GM12878 (cell line): Measurements from ENCODE around the gene CCDC9. TPM values are rescaled to one million over a fixed set of nuclear protein-coding genes. Genes with fewer than 3 reads are reported as not detected.

ENCODE experiments used
- ATAC-seq: fragments of 200-7000 bp; cut with Tn5 transposase; 3 replicates; pipeline ENCODE4 v1.9.1; 2020; ENCODE audit warnings: mild to moderate bottlenecking, moderate library complexity
- BruUV-seq: library from RNA; stranded (reverse); fragments of 400-500 nt; replicated peaks from 2 replicates; lab custom pipeline; 2021; lab: Mats Ljungman, UMichigan
- CTCF ChIA-PET: fragments of 300-600 bp; sonication (Branson Sonifier 250); formaldehyde crosslinking; extraction: SDS; loops from one replicate; lab custom pipeline; 2021; ENCODE audit warnings: inconsistent platforms; lab: Yijun Ruan, JAX
- POLR2A ChIA-PET: fragments of 350-600 bp; formaldehyde crosslinking; extraction: SDS; loops from one replicate; lab custom pipeline; 2021; ENCODE audit warnings: inconsistent platforms; lab: Charles Lee
- RAD21 ChIA-PET: fragments of 300-600 bp; sonication (Branson Sonifier 250); formaldehyde crosslinking; loops from one replicate; lab custom pipeline; 2023; ENCODE audit warnings: antibody characterized with exemption; ENCODE audit not compliant: unreplicated experiment; lab: Charles Lee
- SMC1A ChIA-PET: fragments of 300-600 bp; sonication (Branson Sonifier 250); formaldehyde crosslinking; loops from one replicate; lab custom pipeline; 2023; ENCODE audit not compliant: unreplicated experiment, uncharacterized antibody; lab: Charles Lee
- DNase-seq: peaks from one replicate; pipeline ENCODE4 v3.0.0-alpha.2; 2011; ENCODE audit warnings: low read depth, low spot score
- FAIRE-seq: peaks from 3 replicates; lab custom pipeline; 2011; peaks lifted over from hg19 to GRCh38; lab: Jason Lieb, UNC
- H2AFZ ChIP-seq: 2 replicates; pipeline ENCODE4 v1.6.0; 2011; ENCODE audit warnings: low read depth, low read length, control low read depth; ENCODE audit not compliant: control insufficient read depth
- H3K27ac ChIP-seq: 2 replicates; pipeline ENCODE4 v1.5.1; 2011; ENCODE audit warnings: control low read depth; ENCODE audit not compliant: control insufficient read depth, insufficient read depth
- H3K27me3 ChIP-seq, 2 experiments: replicated peaks in 1 of 2; 2 replicates each; pipeline versions ENCODE4 v1.6.0 to v1.6.1; 2011; ENCODE audit warnings: low read length in 1 of 2; ENCODE audit not compliant: control insufficient read depth in 2 of 2, insufficient read depth in 2 of 2
- H3K36me3 ChIP-seq, 2 experiments: 2 replicates each; pipeline ENCODE4 v1.5.1; 2011; ENCODE audit warnings: low read length in 1 of 2; ENCODE audit not compliant: control insufficient read depth in 2 of 2, insufficient read depth in 2 of 2
- H3K4me1 ChIP-seq: 2 replicates; pipeline ENCODE4 v1.6.1; 2011; ENCODE audit warnings: mild to moderate bottlenecking, low read length, moderate library complexity, mixed read lengths; ENCODE audit not compliant: control insufficient read depth, insufficient read depth
- H3K4me2 ChIP-seq: 2 replicates; pipeline ENCODE4 v1.6.0; 2011; ENCODE audit warnings: control low read depth; ENCODE audit not compliant: control insufficient read depth, insufficient read depth
- H3K4me3 ChIP-seq: fragments of 200-600 bp; sonication (generic); 2 replicates; pipeline ENCODE4 v1.5.1; 2016
- H3K79me2 ChIP-seq: 2 replicates; pipeline ENCODE4 v1.6.0; 2011; ENCODE audit warnings: low read length; ENCODE audit not compliant: control insufficient read depth, insufficient read depth
- H3K9ac ChIP-seq: 2 replicates; pipeline ENCODE4 v1.8.0; 2011; ENCODE audit warnings: low read length, control low read depth, mixed read lengths; ENCODE audit not compliant: control insufficient read depth, insufficient read depth
- H3K9me3 ChIP-seq: replicated peaks from 3 replicates; pipeline ENCODE4 v1.5.1; 2011; ENCODE audit warnings: mild to moderate bottlenecking, low read length; ENCODE audit not compliant: control insufficient read depth, insufficient read depth
- H4K20me1 ChIP-seq: 2 replicates; pipeline ENCODE4 v1.6.0; 2011; ENCODE audit not compliant: control insufficient read depth, insufficient read depth
- BRCA1 ChIP-seq: IDR thresholded peaks from 2 replicates; pipeline ENCODE4 v1.6.1; 2011; ENCODE audit warnings: low read depth, low read length, improper control_type of control experiment
- CBFB ChIP-seq: IDR thresholded peaks from 2 replicates; pipeline ENCODE4 v1.6.1; 2016; ENCODE audit warnings: antibody characterized with exemption, low read depth
- FOXM1 ChIP-seq: IDR thresholded peaks from 2 replicates; pipeline ENCODE4 v1.6.1; 2012; ENCODE audit warnings: low read depth, mild to moderate bottlenecking, inconsistent platforms, low read length, moderate library complexity
- HDAC2 ChIP-seq: fragments of 200-600 bp; sonication (generic); IDR thresholded peaks from 2 replicates; pipeline ENCODE4 v1.6.1; 2017
- MEF2A ChIP-seq: IDR thresholded peaks from 2 replicates; pipeline ENCODE4 v1.6.1; 2011; ENCODE audit warnings: low read depth, mild to moderate bottlenecking, low read length, moderate library complexity; ENCODE audit not compliant: insufficient read depth
- MTA3 ChIP-seq: IDR thresholded peaks from 2 replicates; pipeline ENCODE4 v1.6.1; 2012; ENCODE audit warnings: low read length, inconsistent platforms, borderline replicate concordance
- POLR2A ChIP-seq: IDR thresholded peaks from 2 replicates; pipeline ENCODE4 v1.6.1; 2011; ENCODE audit warnings: low read depth, mild to moderate bottlenecking, low read length
- SIN3A ChIP-seq: IDR thresholded peaks from 2 replicates; pipeline ENCODE4 v1.6.1; 2012; ENCODE audit warnings: low read depth, low read length, improper control_type of control experiment
- SPI1 ChIP-seq: IDR thresholded peaks from 2 replicates; pipeline ENCODE4 v1.6.1; 2011; ENCODE audit warnings: low read depth, mild to moderate bottlenecking, low read length, moderate library complexity, borderline replicate concordance; ENCODE audit not compliant: insufficient read depth
- SRF ChIP-seq, 2 experiments: IDR thresholded peaks; 2 replicates each; pipeline ENCODE4 v1.6.1; 2011; ENCODE audit warnings: low read depth in 2 of 2, low read length in 2 of 2, mild to moderate bottlenecking in 1 of 2, moderate library complexity in 1 of 2
- SUPT20H ChIP-seq: IDR thresholded peaks from 2 replicates; pipeline ENCODE4 v1.6.1; 2011; ENCODE audit warnings: low read depth, mild to moderate bottlenecking, low read length, moderate library complexity, borderline replicate concordance; ENCODE audit not compliant: control insufficient read depth
- TCF12 ChIP-seq: IDR thresholded peaks from 2 replicates; pipeline ENCODE4 v1.6.1; 2011; ENCODE audit warnings: low read depth, mild to moderate bottlenecking, low read length
- ZBTB33 ChIP-seq: fragments of 450-650 bp; IDR thresholded peaks from 2 replicates; pipeline ENCODE4 v1.6.1; 2017; ENCODE audit warnings: mild to moderate bottlenecking
- ZBTB4 ChIP-seq: fragments of 450-650 bp; formaldehyde crosslinking; IDR thresholded peaks from 2 replicates; pipeline ENCODE4 v1.4.0; 2022; ENCODE audit warnings: mild to moderate bottlenecking, moderate library complexity
- ZSCAN29 ChIP-seq: fragments of 450-650 bp; IDR thresholded peaks from 2 replicates; pipeline ENCODE4 v1.6.1; 2017; ENCODE audit warnings: mild to moderate bottlenecking, moderate library complexity
- WGBS: methylation state at CpG from one replicate; pipeline ENCODE4 v1.1.6; 2016; ENCODE audit warnings: low lambda C conversion rate; ENCODE audit not compliant: insufficient replicate concordance, insufficient coverage; ENCODE audit errors: missing lambda C conversion rate; 5-methylcytosine and 5-hydroxymethylcytosine counted together
- in situ Hi-C: fragments of 300-500 bp; cut with MboI; formaldehyde crosslinking; loops from 9 replicates; pipeline ENCODE4 v1.14.3; 2018; ENCODE audit warnings: mixed read lengths
- intact Hi-C: fragments of 100-400 bp; cut with micrococcal nuclease; formaldehyde crosslinking; loops from one replicate; pipeline ENCODE4 v1.14.2; 2022; ENCODE audit not compliant: unreplicated experiment
- polyA plus RNA-seq, 11 experiments: library from polyadenylated mRNA; depleted of rRNA in 4 of 11; unstranded in 6 of 11; stranded (reverse) in 5 of 11; fragments of >200 nt; fragmentation: Nextera tagmentation in 4 of 11; fragmentation: Illumina TruSeq in 1 of 11; extraction: Ambion mirVana in 4 of 11; extraction: Trizol in 1 of 11; gene quantifications; 1 replicate in 1 of 11; 2 replicates in 10 of 11; pipeline versions ENCODE4 v1.2.1 to v1.2.3, GENCODE V29; 2011 to 2016; ENCODE audit warnings: inconsistent platforms in 2 of 11, missing spikeins in 2 of 11, low read depth in 1 of 11
- total RNA-seq, 4 experiments: library from RNA; depleted of rRNA in 3 of 4; stranded (reverse); fragments of >200 nt in 3 of 4; fragmentation: Illumina TruSeq in 1 of 4; extraction: Trizol in 1 of 4; gene quantifications; 2 replicates each; pipeline versions ENCODE4 v1.2.1 to v1.2.3, GENCODE V29; 2013 to 2021

Gene CCDC9
- total and polyA plus RNA-seq, 10 of the 15 experiments (the other 5 are each of a cell fraction or from before 2014, with no cell fraction given): 0.18 to 17.5 (median 7.1) TPM; not detected in 1

GRCh38 chr19:47232422-47233211 lies 23.7 kb upstream of the CCDC9 start (continued):
- TF ChIP-seq CBFB: no peak
- TF ChIP-seq TCF12: peak; percentile 77; the same call in 1 of the 2 replicates
- no peak for TF ChIP-seq SPI1
- TF ChIP-seq SRF (IDR thresholded peaks at IDR 0.05; ENCODE audit: low read depth in 2 of 2, low read length in 2 of 2): no peak
- TF ChIP-seq, all 136 proteins: peak for 19

GRCh38 chr19:47236072-47236675 lies 20.2 kb upstream of the CCDC9 start:
- FAIRE-seq (no peak), DNase-seq (no peak), ATAC-seq (no peak)
- WGBS: 58% methylated on average over 12 of the region's 12 CpGs
- Histone ChIP-seq H4K20me1 (no peaks in the 10 kb centered on the region), H3K9ac (no peak overlapping the region), H3K9me3 (no peaks in the 10 kb centered on the region; the same call in 2 of the 3 replicates), H3K79me2 (peaks cover 3% of the 10 kb centered on the region; the same call in 1 of the 2 replicates), H3K4me2 (no peak overlapping the region), H3K27me3 (peaks cover 1 to 4% of the 10 kb centered on the region in 2 experiments; a peak in 2 of 4 replicates), H3K4me3 (no peak overlapping the region), H3K27ac (no peak overlapping the region), H3K4me1 (peaks cover 23% of the 10 kb centered on the region), H3K36me3 (no peaks in the 10 kb centered on the region), H2AFZ (no peak overlapping the region)
- BruUV-seq: no TSS peak
- RAD21 ChIA-PET: no interaction called here
- intact Hi-C loops: no loop called here
- SMC1A ChIA-PET: no interaction called here
- in situ Hi-C loops: no loop called here
- CTCF ChIA-PET: interaction anchor here (1.2 to 3.1 kb wide), 4 partner anchors 8 to 26 kb away, joined by 3 to 14 read pairs (median 4); no protein-coding TSS in a partner anchor
- POLR2A ChIA-PET: interaction anchor here (0.7 kb wide), 2 partner anchors 36 to 163 kb away, joined by 4 read pairs; no protein-coding TSS in a partner anchor
- TF ChIP-seq MTA3 (no peak), ZSCAN29 (no peak), BRCA1 (no peak), HDAC2 (no peak), POLR2A (no peak), FOXM1 (no peak), SIN3A (no peak), MEF2A (no peak), ZBTB4 (CRISPR knock-in tag) (no peak), SUPT20H (no peak), ZBTB33 (no peak)
